ENCODE data around the gene EPB41L4B.

EPB41L4B gene

GRCh38 chr9:109181284-109181683, 139.6 kb downstream of the EPB41L4B start:
- H3K4me3 ChIP-seq (ENCODE audit: low read depth, low read length): no peak overlapping the region
- no peak for TF ChIP-seq CTCF (IDR thresholded peaks at IDR 0.05; ENCODE audit: borderline replicate concordance, insufficient read depth, low read depth, low read length)

GRCh38 chr9:109179801-109180523, 140.9 kb downstream of the EPB41L4B start:
- no peak for TF ChIP-seq CTCF (IDR thresholded peaks at IDR 0.05; ENCODE audit: borderline replicate concordance, insufficient read depth, low read depth, low read length)

GRCh38 chr9:109176963-109177362, 143.9 kb downstream of the EPB41L4B start:
- TF ChIP-seq CTCF (IDR thresholded peaks at IDR 0.05; ENCODE audit: borderline replicate concordance, insufficient read depth, low read depth, low read length): no peak
- no peak overlapping the region for H3K4me3 ChIP-seq (ENCODE audit: low read depth, low read length)

More at GRCh38 chr9:109179801-109180523, 140.9 kb downstream of the EPB41L4B start:
- H3K4me3 ChIP-seq (ENCODE audit: low read depth, low read length): no peak overlapping the region

GRCh38 chr9:109176386-109176785, 144.5 kb downstream of the EPB41L4B start:
- no peak overlapping the region for H3K4me3 ChIP-seq (ENCODE audit: low read depth, low read length)
- TF ChIP-seq CTCF (IDR thresholded peaks at IDR 0.05; ENCODE audit: borderline replicate concordance, insufficient read depth, low read depth, low read length): no peak

- no peak for TF ChIP-seq CTCF (IDR thresholded peaks at IDR 0.05; ENCODE audit: borderline replicate concordance, insufficient read depth, low read depth, low read length)
Observed at GRCh38 chr9:109172935-109173334, 147.9 kb downstream of the EPB41L4B start.

GRCh38 chr9:109171926-109172325, 148.9 kb downstream of the EPB41L4B start:
- no peak for TF ChIP-seq CTCF (IDR thresholded peaks at IDR 0.05; ENCODE audit: borderline replicate concordance, insufficient read depth, low read depth, low read length)

More at GRCh38 chr9:109172935-109173334, 147.9 kb downstream of the EPB41L4B start:
- no peak overlapping the region for H3K4me3 ChIP-seq (ENCODE audit: low read depth, low read length)

GRCh38 chr9:109168170-109168569, 152.7 kb downstream of the EPB41L4B start:
- TF ChIP-seq CTCF (IDR thresholded peaks at IDR 0.05; ENCODE audit: borderline replicate concordance, insufficient read depth, low read depth, low read length): no peak
- no peak overlapping the region for H3K4me3 ChIP-seq (ENCODE audit: low read depth, low read length)

More at GRCh38 chr9:109171926-109172325, 148.9 kb downstream of the EPB41L4B start:
- no peak overlapping the region for H3K4me3 ChIP-seq (ENCODE audit: low read depth, low read length)

Data from GM12875 (cell line).